Right hindlimb (tissue), 1 donor: ENCODE data around the gene OTOP1.
"Not testable (repeated sequence)": the region's sequence is repeated elsewhere in the genome, so short reads cannot be mapped to it uniquely, and the experiment has no call there.

Experiments used
- DNase-seq: peaks from one replicate; pipeline ENCODE4 v3.0.0-alpha.2; 2018

Gene OTOP1

GRCh38 chr4:4160956-4161665, 65.6 kb downstream of the OTOP1 start:
- not testable (repeated sequence) for DNase-seq

- not testable (repeated sequence) for DNase-seq
Measured at GRCh38 chr4:4145622-4146021, 81.1 kb downstream of the OTOP1 start.

- not testable (repeated sequence) for DNase-seq
Measured at GRCh38 chr4:4143376-4143775, 83.4 kb downstream of the OTOP1 start.

GRCh38 chr4:4142679-4143078, 84.0 kb downstream of the OTOP1 start:
- not testable (repeated sequence) for DNase-seq

GRCh38 chr4:4141186-4141585, 85.5 kb downstream of the OTOP1 start:
- DNase-seq = not testable (repeated sequence)
